ENCODE measurements around the gene PTK6. TPM values are rescaled to one million over a fixed set of nuclear protein-coding genes. Genes with fewer than 3 reads are reported as not detected.

Gene PTK6
- total and polyA plus RNA-seq, 2 donors (not counting 1 experiment from before 2014, with no cell fraction given), result 0.86 to 2.3 TPM

DNA sequence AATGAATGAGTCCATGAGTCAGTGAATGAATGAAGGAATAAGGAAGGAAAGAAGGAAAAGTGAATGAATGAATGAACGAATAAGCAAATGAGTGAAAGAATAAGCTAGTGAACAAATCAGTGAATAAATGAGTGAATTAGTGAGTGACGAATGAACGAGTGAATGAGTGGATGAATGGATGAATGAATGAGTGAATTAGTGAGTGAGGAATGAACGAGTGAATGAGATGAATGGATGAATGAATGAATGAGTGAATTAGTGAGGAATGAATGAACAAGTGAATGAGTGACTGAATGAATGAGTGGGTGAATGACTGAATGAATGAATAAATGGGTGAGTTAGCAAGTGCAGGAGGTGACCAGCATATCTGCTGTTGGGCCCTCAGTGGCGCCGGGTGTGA, 6.6 kb upstream of the PTK6 start:
- Histone ChIP-seq H3K4me1 (ENCODE audit: control insufficient read depth in 2 of 2, insufficient read depth in 2 of 2, low read length in 2 of 2) (peaks cover 45 to 75% of the 10 kb centered on the region in 2 donors), H4K20me1 (ENCODE audit: control insufficient read depth, insufficient read depth, low read length, poor library complexity, severe bottlenecking) (no peaks in the 10 kb centered on the region), H3K4me3 (ENCODE audit: control extremely low read depth in 1 of 5, extremely low read depth in 1 of 5, insufficient read depth in 1 of 5, low read depth in 2 of 5, low read length in 4 of 5) (no peak overlapping the region), H3K4me2 (replicated peaks; ENCODE audit: low read depth, low read length, poor library complexity, severe bottlenecking) (peak overlapping the region; percentile 56), H3K79me2 (ENCODE audit: control insufficient read depth, insufficient read depth, low read length) (no peaks in the 10 kb centered on the region), H3K27me3 (replicated peaks in 1 of 4; ENCODE audit: control extremely low read depth in 1 of 4, control insufficient read depth in 3 of 4, insufficient read depth in 4 of 4, low read length in 3 of 4) (peaks cover 0 to 3% (median 1%) of the 10 kb centered on the region in 4 experiments), H3K9ac (ENCODE audit: low read length) (no peak overlapping the region), H3K9me3 (ENCODE audit: control extremely low read depth in 1 of 3, control insufficient read depth in 2 of 3, insufficient read depth in 1 of 3, low read length in 2 of 3) (no peaks in the 10 kb centered on the region), H3K27ac (ENCODE audit: low read length in 2 of 2) (no peak overlapping the region), H3K36me3 (replicated peaks in 1 of 2; ENCODE audit: control extremely low read depth in 1 of 2, control insufficient read depth in 1 of 2, extremely low read depth in 1 of 2, insufficient read depth in 2 of 2, low read length in 1 of 2) (no peaks in the 10 kb centered on the region), H2AFZ (ENCODE audit: insufficient read depth, low read depth, low read length, poor library complexity, severe bottlenecking) (no peak overlapping the region)
- ATAC-seq (ENCODE audit: low read depth), result no peak
- intact Hi-C loops (cut with micrococcal nuclease), result no loop called here
- H3K27me3 Mint-ChIP-seq, result no peaks in the 10 kb centered on the region
- CTCF ChIA-PET, result interaction anchor here (1.6 to 2.8 kb wide), 2 partner anchors 9 to 47 kb away, joined by 4 to 10 read pairs; no protein-coding TSS in a partner anchor
- H3K27ac Mint-ChIP-seq, result peak overlapping the region; percentile 28
- H3K4me1 Mint-ChIP-seq, result peaks cover 56% of the 10 kb centered on the region
- no peak overlapping the region for H3K4me3 Mint-ChIP-seq
- POLR2A ChIA-PET, result interaction anchor here (2.0 to 2.1 kb wide), 2 partner anchors 9 to 11 kb away, joined by 8 to 11 read pairs; partner anchors contain the start of gene FNDC11
- no peak for TF ChIP-seq EZH2 (IDR thresholded peaks at IDR 0.05; ENCODE audit: borderline replicate concordance, insufficient read depth, low read depth, low read length, poor library complexity, severe bottlenecking)
- TF ChIP-seq, protein P1, sequence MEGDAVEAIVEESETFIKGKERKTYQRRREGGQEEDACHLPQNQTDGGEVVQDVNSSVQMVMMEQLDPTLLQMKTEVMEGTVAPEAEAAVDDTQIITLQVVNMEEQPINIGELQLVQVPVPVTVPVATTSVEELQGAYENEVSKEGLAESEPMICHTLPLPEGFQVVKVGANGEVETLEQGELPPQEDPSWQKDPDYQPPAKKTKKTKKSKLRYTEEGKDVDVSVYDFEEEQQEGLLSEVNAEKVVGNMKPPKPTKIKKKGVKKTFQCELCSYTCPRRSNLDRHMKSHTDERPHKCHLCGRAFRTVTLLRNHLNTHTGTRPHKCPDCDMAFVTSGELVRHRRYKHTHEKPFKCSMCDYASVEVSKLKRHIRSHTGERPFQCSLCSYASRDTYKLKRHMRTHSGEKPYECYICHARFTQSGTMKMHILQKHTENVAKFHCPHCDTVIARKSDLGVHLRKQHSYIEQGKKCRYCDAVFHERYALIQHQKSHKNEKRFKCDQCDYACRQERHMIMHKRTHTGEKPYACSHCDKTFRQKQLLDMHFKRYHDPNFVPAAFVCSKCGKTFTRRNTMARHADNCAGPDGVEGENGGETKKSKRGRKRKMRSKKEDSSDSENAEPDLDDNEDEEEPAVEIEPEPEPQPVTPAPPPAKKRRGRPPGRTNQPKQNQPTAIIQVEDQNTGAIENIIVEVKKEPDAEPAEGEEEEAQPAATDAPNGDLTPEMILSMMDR (IDR thresholded peaks at IDR 0.05), result no peak
- WGBS (ENCODE audit: insufficient coverage), result 94% methylated on average over 6 of the region's 6 CpGs
- H3K9me3 Mint-ChIP-seq (ENCODE audit: insufficient read depth), result no peaks in the 10 kb centered on the region
- DNase-seq, result no peak

DNA sequence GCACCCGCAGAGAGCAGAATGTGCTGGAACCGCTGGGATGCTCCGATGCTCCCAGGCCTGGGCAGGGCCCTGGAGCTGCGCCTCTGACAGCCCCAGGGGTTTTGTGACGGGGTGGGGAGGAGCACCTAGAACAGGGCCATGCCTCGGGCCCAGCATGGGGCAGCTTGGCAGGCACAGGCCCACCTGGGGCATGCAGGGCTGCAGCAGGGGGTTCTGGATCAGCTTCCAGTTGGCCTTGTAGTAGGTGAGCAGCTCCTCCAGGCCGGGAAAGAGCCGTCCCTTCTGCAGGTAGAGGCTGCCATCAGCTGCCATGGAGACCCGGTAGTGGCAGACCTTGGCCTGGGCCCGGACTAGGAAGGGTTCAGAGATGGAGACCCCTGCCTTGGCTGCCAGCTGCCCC, 6.0 kb upstream of the PTK6 start:
- H3K4me2 ChIP-seq (replicated peaks; ENCODE audit: low read depth, low read length, poor library complexity, severe bottlenecking), result peak overlapping the region; percentile 56
- peaks cover 0 to 2% (median 0%) of the 10 kb centered on the region in 4 experiments for H3K27me3 ChIP-seq (replicated peaks in 1 of 4; ENCODE audit: control extremely low read depth in 1 of 4, control insufficient read depth in 3 of 4, insufficient read depth in 4 of 4, low read length in 3 of 4)
- peak overlapping the region in 1 of 2 donors; percentile 22 for H3K27ac ChIP-seq (ENCODE audit: low read length in 2 of 2)
- Mint-ChIP-seq H3K9me3 (ENCODE audit: insufficient read depth) (no peaks in the 10 kb centered on the region), H3K4me1 (peaks cover 58% of the 10 kb centered on the region), H3K27ac (peak overlapping the region; percentile 89), H3K4me3 (peak overlapping the region; percentile 74), H3K27me3 (no peaks in the 10 kb centered on the region)
- no peak overlapping the region for H3K9ac ChIP-seq (ENCODE audit: low read length)
- TF ChIP-seq EZH2 (IDR thresholded peaks at IDR 0.05; ENCODE audit: borderline replicate concordance, insufficient read depth, low read depth, low read length, poor library complexity, severe bottlenecking), result no peak
- TF ChIP-seq, protein P1 (IDR thresholded peaks at IDR 0.05), result no peak
- H3K79me2 ChIP-seq (ENCODE audit: control insufficient read depth, insufficient read depth, low read length), result no peaks in the 10 kb centered on the region
- ATAC-seq (ENCODE audit: low read depth) (peak; percentile 16), DNase-seq (no peak)
- CTCF ChIA-PET, result interaction anchor here (1.6 to 2.8 kb wide), 2 partner anchors 9 to 47 kb away, joined by 4 to 10 read pairs; no protein-coding TSS in a partner anchor
- POLR2A ChIA-PET, result interaction anchor here (0.6 to 2.1 kb wide), 6 partner anchors 9 to 91 kb away, joined by 3 to 11 read pairs (median 6); partner anchors contain the start of genes FNDC11 and GMEB2
- H3K36me3 ChIP-seq (replicated peaks in 1 of 2; ENCODE audit: control extremely low read depth in 1 of 2, control insufficient read depth in 1 of 2, extremely low read depth in 1 of 2, insufficient read depth in 2 of 2, low read length in 1 of 2), result no peaks in the 10 kb centered on the region
- 91% methylated on average over 10 of the region's 10 CpGs for WGBS (ENCODE audit: insufficient coverage)
- intact Hi-C loops (cut with micrococcal nuclease), result no loop called here
- H2AFZ ChIP-seq (ENCODE audit: insufficient read depth, low read depth, low read length, poor library complexity, severe bottlenecking), result no peak overlapping the region
- no peaks in the 10 kb centered on the region for H4K20me1 ChIP-seq (ENCODE audit: control insufficient read depth, insufficient read depth, low read length, poor library complexity, severe bottlenecking)
- no peaks in the 10 kb centered on the region for H3K9me3 ChIP-seq (ENCODE audit: control extremely low read depth in 1 of 3, control insufficient read depth in 2 of 3, insufficient read depth in 1 of 3, low read length in 2 of 3)
- H3K4me3 ChIP-seq (ENCODE audit: control extremely low read depth in 1 of 5, extremely low read depth in 1 of 5, insufficient read depth in 1 of 5, low read depth in 2 of 5, low read length in 4 of 5), result peak overlapping the region in 1 of 5 experiments; percentile 4
- H3K4me1 ChIP-seq (ENCODE audit: control insufficient read depth in 2 of 2, insufficient read depth in 2 of 2, low read length in 2 of 2), result peaks cover 44 to 75% of the 10 kb centered on the region in 2 donors
